Measurements from ENCODE around the gene TBX18. TPM values are rescaled to one million over a fixed set of nuclear protein-coding genes. Genes with fewer than 3 reads are reported as not detected.

Gene TBX18
- polyA plus RNA-seq, 4 donors, result 7.6 to 10.7 (median 8.9) TPM

- DNase-seq (ENCODE audit: low read depth in 4 of 4, low spot score in 2 of 4), result no peak
Measured at GRCh38 chr6:84638286-84638685, 126.1 kb downstream of the TBX18 start.

All from left renal cortex interstitium (tissue), 4 donors.